CD4-positive, alpha-beta T cell (primary cell): Measurements from ENCODE around the gene DPAGT1. TPM values are rescaled to one million over a fixed set of nuclear protein-coding genes. Genes with fewer than 3 reads are reported as not detected.

Experiments used
- ATAC-seq: fragments of 200-7000 bp; cut with Tn5 transposase; one replicate; pipeline ENCODE4 v1.10.0; 2022; ENCODE audit warnings: mild to moderate bottlenecking; ENCODE audit not compliant: poor library complexity
- CTCF ChIA-PET: fragments of 350-600 bp; sonication (Branson Sonifier 250); formaldehyde crosslinking; loops from one replicate; lab custom pipeline; 2021; ENCODE audit warnings: antibody characterized with exemption, inconsistent platforms; lab: Charles Lee
- POLR2A ChIA-PET: fragments of 350-600 bp; sonication (Branson Sonifier 250); formaldehyde crosslinking; loops from one replicate; lab custom pipeline; 2021; ENCODE audit warnings: antibody characterized with exemption, inconsistent platforms; lab: Charles Lee
- DNase-seq, 14 experiments: peaks; one replicate each; pipeline ENCODE4 v3.0.0-alpha.2; 2013 to 2020; ENCODE audit warnings: mixed read lengths in 2 of 14
- H3K27ac ChIP-seq, 2 donors: one replicate each; pipeline versions ENCODE4 v1.5.1 to v1.7.0; 2013; ENCODE audit warnings: low read length in 2 of 2, low read depth in 1 of 2, mild to moderate bottlenecking in 1 of 2
- H3K27me3 ChIP-seq, 2 experiments: 1 replicate in 1 of 2; 2 replicates in 1 of 2; pipeline versions ENCODE4 v1.6.1 to v1.7.0; 2013; ENCODE audit warnings: low read length in 2 of 2, control low read depth in 1 of 2, mild to moderate bottlenecking in 1 of 2, moderate library complexity in 1 of 2; ENCODE audit not compliant: insufficient read depth in 2 of 2, control insufficient read depth in 1 of 2
- H3K36me3 ChIP-seq: one replicate; pipeline ENCODE4 v1.6.1; 2013; ENCODE audit warnings: low read length, control low read depth; ENCODE audit not compliant: insufficient read depth
- H3K4me1 ChIP-seq: one replicate; pipeline ENCODE4 v1.6.1; 2013; ENCODE audit warnings: low read length, control low read depth; ENCODE audit not compliant: insufficient read depth
- H3K4me3 ChIP-seq: one replicate; pipeline ENCODE4 v1.5.1; 2013; ENCODE audit warnings: mild to moderate bottlenecking, low read length, moderate library complexity
- H3K9me3 ChIP-seq, 2 experiments: 1 replicate in 1 of 2; 2 replicates in 1 of 2; pipeline versions ENCODE4 v1.6.1 to v1.7.0; 2013; ENCODE audit warnings: low read length in 2 of 2, mild to moderate bottlenecking in 2 of 2, control low read depth in 1 of 2, moderate library complexity in 1 of 2; ENCODE audit not compliant: control insufficient read depth in 1 of 2, insufficient read depth in 1 of 2
- H3K27ac Mint-ChIP-seq: one replicate; pipeline ENCODE4 v1.8.0; 2020; ENCODE audit warnings: mixed read lengths
- H3K27me3 Mint-ChIP-seq: one replicate; pipeline ENCODE4 v1.8.0; 2021; ENCODE audit warnings: mixed read lengths
- H3K36me3 Mint-ChIP-seq: one replicate; pipeline ENCODE4 v1.8.0; 2021; ENCODE audit warnings: low read depth, mixed read lengths
- H3K4me1 Mint-ChIP-seq: one replicate; pipeline ENCODE4 v1.8.0; 2021; ENCODE audit warnings: low read depth, mixed read lengths
- H3K4me3 Mint-ChIP-seq: one replicate; pipeline ENCODE4 v1.8.0; 2020; ENCODE audit warnings: mild to moderate bottlenecking, mixed read lengths
- H3K9me3 Mint-ChIP-seq: one replicate; pipeline ENCODE4 v1.8.0; 2020; ENCODE audit warnings: mixed read lengths
- intact Hi-C, 2 experiments: fragments of 100-400 bp; cut with DNase I in 1 of 2; cut with micrococcal nuclease in 1 of 2; formaldehyde crosslinking; loops; one replicate each; pipeline versions ENCODE4 v1.15.1 to v1.9.0; 2023 to 2025; cut with DNase I, micrococcal nuclease
- total RNA-seq, 174 experiments: library from RNA in 2 of 174; stranded (reverse) in 2 of 174; gene quantifications; one replicate each; pipeline ENCODE4 v1.2.3 and lab custom pipeline; 2021 to 2026
- TF ChIP-seq, protein P1 (sequence below): fragments of 200-600 bp; IDR thresholded peaks from one replicate; pipeline ENCODE4 v1.8.0; 2022; ENCODE audit warnings: antibody characterized with exemption, mild to moderate bottlenecking

Gene DPAGT1
- total RNA-seq, 2 experiments from 2014 or later = 9.5 to 11.7 TPM

DNA sequence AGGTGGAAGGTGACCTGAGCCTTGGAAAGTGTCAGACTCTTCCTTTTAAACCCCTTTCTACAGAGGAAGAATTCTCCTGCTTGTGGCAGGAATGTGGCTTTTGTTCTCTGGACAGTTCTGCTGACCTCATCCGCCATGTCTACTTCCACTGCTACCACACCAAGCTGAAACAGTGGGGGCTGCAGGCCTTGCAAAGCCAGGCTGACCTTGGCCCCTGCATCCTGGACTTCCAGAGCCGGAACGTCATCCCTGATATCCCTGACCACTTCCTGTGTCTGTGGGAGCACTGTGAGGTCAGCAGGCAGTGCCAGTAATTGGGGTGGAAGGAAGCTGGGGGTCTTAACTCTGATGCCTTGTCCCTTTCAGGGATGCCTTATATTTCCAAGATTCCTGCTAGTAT is 29.0 kb upstream of the DPAGT1 start:
- Histone ChIP-seq H3K9me3 (no peaks in the 10 kb centered on the region), H3K4me3 (no peak overlapping the region), H3K27ac (no peak overlapping the region), H3K4me1 (peaks cover 6% of the 10 kb centered on the region), H3K27me3 (no peaks in the 10 kb centered on the region), H3K36me3 (peaks cover 74% of the 10 kb centered on the region)
- ATAC-seq (no peak), DNase-seq (no peak)
- intact Hi-C loops = no loop called here
- Mint-ChIP-seq H3K9me3 (no peaks in the 10 kb centered on the region), H3K27me3 (no peaks in the 10 kb centered on the region), H3K27ac (no peak overlapping the region), H3K4me1 (peaks cover 9% of the 10 kb centered on the region), H3K4me3 (no peak overlapping the region), H3K36me3 (peaks cover 65% of the 10 kb centered on the region)
- POLR2A ChIA-PET = interaction anchor here (1.0 kb wide), 1 partner anchor 15 kb away, joined by 4 read pairs; no protein-coding TSS in a partner anchor
- CTCF ChIA-PET = interaction anchor here (0.6 kb wide), 1 partner anchor 84 kb away, joined by 3 read pairs; no protein-coding TSS in a partner anchor
- TF ChIP-seq, protein P1, sequence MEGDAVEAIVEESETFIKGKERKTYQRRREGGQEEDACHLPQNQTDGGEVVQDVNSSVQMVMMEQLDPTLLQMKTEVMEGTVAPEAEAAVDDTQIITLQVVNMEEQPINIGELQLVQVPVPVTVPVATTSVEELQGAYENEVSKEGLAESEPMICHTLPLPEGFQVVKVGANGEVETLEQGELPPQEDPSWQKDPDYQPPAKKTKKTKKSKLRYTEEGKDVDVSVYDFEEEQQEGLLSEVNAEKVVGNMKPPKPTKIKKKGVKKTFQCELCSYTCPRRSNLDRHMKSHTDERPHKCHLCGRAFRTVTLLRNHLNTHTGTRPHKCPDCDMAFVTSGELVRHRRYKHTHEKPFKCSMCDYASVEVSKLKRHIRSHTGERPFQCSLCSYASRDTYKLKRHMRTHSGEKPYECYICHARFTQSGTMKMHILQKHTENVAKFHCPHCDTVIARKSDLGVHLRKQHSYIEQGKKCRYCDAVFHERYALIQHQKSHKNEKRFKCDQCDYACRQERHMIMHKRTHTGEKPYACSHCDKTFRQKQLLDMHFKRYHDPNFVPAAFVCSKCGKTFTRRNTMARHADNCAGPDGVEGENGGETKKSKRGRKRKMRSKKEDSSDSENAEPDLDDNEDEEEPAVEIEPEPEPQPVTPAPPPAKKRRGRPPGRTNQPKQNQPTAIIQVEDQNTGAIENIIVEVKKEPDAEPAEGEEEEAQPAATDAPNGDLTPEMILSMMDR = no peak

DNA sequence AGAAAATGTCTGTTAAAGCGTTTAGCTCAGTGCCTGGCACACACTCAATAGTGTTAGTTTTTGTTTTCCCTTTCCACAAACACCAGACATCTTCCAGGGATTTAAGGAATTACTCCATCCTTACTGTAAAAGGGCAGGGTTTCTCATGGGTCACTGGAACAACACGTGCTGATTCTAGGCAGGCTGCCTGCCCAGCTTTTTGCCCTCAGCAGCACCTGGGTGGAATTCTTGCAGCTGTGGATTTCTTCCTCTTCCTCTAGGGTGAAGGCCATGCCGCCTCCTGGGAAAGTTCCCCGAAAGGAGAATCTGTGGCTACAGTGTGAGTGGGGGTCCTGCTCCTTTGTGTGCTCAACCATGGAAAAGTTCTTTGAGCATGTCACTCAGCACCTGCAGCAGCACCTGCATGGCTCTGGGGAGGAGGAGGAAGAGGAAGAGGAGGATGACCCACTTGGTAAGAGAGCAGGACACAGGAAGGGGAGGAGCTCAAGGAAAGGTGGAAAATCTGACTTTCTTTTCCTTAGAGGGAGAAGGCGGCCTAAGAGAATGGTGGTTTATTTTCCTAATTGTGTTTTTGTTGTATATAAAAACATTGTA is 25.1 kb upstream of the DPAGT1 start:
- H3K27ac ChIP-seq = no peak overlapping the region
- ChIA-PET POLR2A (interaction anchor here (0.7 to 1.6 kb wide), 2 partner anchors 11 to 32 kb away, joined by 3 to 5 read pairs; a partner anchor contains a TSS), CTCF (interaction anchor here (0.7 kb wide), 1 partner anchor 157 kb away, joined by 3 read pairs; no protein-coding TSS in a partner anchor)
- H3K9me3 ChIP-seq = no peaks in the 10 kb centered on the region
- DNase-seq (no peak), ATAC-seq (no peak)
- H3K27ac Mint-ChIP-seq = peak overlapping the region; percentile 72
- peaks cover 34% of the 10 kb centered on the region for H3K4me1 Mint-ChIP-seq
- H3K27me3 ChIP-seq = no peaks in the 10 kb centered on the region
- H3K27me3 Mint-ChIP-seq = no peaks in the 10 kb centered on the region
- H3K4me1 ChIP-seq = peaks cover 18% of the 10 kb centered on the region
- H3K36me3 ChIP-seq = peaks cover 58% of the 10 kb centered on the region
- intact Hi-C loops = no loop called here
- H3K9me3 Mint-ChIP-seq = no peaks in the 10 kb centered on the region
- H3K36me3 Mint-ChIP-seq = peaks cover 67% of the 10 kb centered on the region
- TF ChIP-seq, protein P1 = no peak
- no peak overlapping the region for H3K4me3 ChIP-seq
- H3K4me3 Mint-ChIP-seq = no peak overlapping the region

DNA sequence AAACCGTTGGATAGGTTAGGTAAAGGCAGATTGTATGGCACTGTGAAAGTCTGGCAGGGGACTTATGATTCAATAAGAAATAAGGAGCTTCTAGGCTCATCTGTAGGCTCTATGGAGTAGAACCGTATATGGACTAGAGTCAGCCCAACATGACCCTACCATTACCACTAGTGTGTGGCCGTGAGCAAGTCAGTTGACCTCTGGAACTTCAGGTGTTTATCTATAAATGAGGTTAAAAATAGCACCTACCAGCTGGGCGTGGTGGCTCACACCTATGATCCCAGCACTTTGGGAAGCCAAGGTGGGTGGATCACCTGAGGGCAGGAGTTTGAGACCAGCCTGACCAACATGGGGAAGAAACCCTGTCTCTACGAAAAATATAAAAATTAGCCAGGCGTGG is 24.2 kb upstream of the DPAGT1 start:
- Histone ChIP-seq H3K27me3 (no peaks in the 10 kb centered on the region), H3K4me1 (peaks cover 22% of the 10 kb centered on the region), H3K4me3 (no peak overlapping the region), H3K36me3 (peaks cover 48% of the 10 kb centered on the region), H3K9me3 (no peaks in the 10 kb centered on the region), H3K27ac (no peak overlapping the region)
- ATAC-seq = no peak
- no peak overlapping the region for H3K27ac Mint-ChIP-seq
- intact Hi-C loops = no loop called here
- H3K4me1 Mint-ChIP-seq = peaks cover 44% of the 10 kb centered on the region
- TF ChIP-seq, protein P1 = no peak
- H3K36me3 Mint-ChIP-seq = peaks cover 65% of the 10 kb centered on the region
- ChIA-PET POLR2A (interaction anchor here (0.7 to 1.6 kb wide), 2 partner anchors 10 to 31 kb away, joined by 3 to 5 read pairs; a partner anchor contains a TSS), CTCF (no interaction called here)
- H3K4me3 Mint-ChIP-seq = no peak overlapping the region
- DNase-seq = no peak
- H3K27me3 Mint-ChIP-seq = no peaks in the 10 kb centered on the region
- no peaks in the 10 kb centered on the region for H3K9me3 Mint-ChIP-seq
